CD14-positive monocyte (primary cell): ENCODE data around the gene MTUS2. TPM values are rescaled to one million over a fixed set of nuclear protein-coding genes. Genes with fewer than 3 reads are reported as not detected.

Experiments used
- DNase-seq, 3 donors: peaks; one replicate each; pipeline ENCODE4 v3.0.0-alpha.2; 2011 to 2022
- H2AFZ ChIP-seq: 2 replicates; pipeline ENCODE4 v1.6.0; 2012; ENCODE audit warnings: mild to moderate bottlenecking, low read depth, low read length, inconsistent platforms; ENCODE audit not compliant: insufficient read depth, poor library complexity, severe bottlenecking
- H3K27ac ChIP-seq, 2 donors: 1 replicate in 1 of 2; 2 replicates in 1 of 2; pipeline ENCODE4 v1.5.1; 2012 to 2013; ENCODE audit warnings: low read length in 2 of 2, control low read depth in 1 of 2, inconsistent platforms in 1 of 2, low read depth in 1 of 2, mild to moderate bottlenecking in 1 of 2
- H3K27me3 ChIP-seq, 2 donors: one replicate each; pipeline versions ENCODE4 v1.6.0 to v1.6.1; 2011 to 2013; ENCODE audit warnings: low read length in 2 of 2; ENCODE audit not compliant: control insufficient read depth in 2 of 2, insufficient read depth in 2 of 2
- H3K36me3 ChIP-seq, 2 donors: replicated peaks in 1 of 2; 1 replicate in 1 of 2; 2 replicates in 1 of 2; pipeline versions ENCODE4 v1.5.1 to v1.6.1; 2012 to 2013; ENCODE audit warnings: low read length in 2 of 2, control low read depth in 1 of 2, inconsistent platforms in 1 of 2, mild to moderate bottlenecking in 1 of 2; ENCODE audit not compliant: insufficient read depth in 2 of 2, control insufficient read depth in 1 of 2
- H3K4me1 ChIP-seq, 2 donors: 1 replicate in 1 of 2; 2 replicates in 1 of 2; pipeline versions ENCODE4 v1.5.1 to v1.6.1; 2012 to 2013; ENCODE audit warnings: low read length in 2 of 2, control low read depth in 1 of 2, inconsistent platforms in 1 of 2, mild to moderate bottlenecking in 1 of 2, moderate library complexity in 1 of 2; ENCODE audit not compliant: insufficient read depth in 2 of 2, control insufficient read depth in 1 of 2
- H3K4me2 ChIP-seq: replicated peaks from 2 replicates; pipeline ENCODE3; 2012; ENCODE audit warnings: low read length, moderate library complexity, mild to moderate bottlenecking; ENCODE audit not compliant: poor library complexity, severe bottlenecking; ENCODE audit errors: extremely low read depth
- H3K4me3 ChIP-seq, 3 experiments: fragments of 200-600 bp in 1 of 3; sonication (generic) in 1 of 3; replicated peaks in 1 of 3; 1 replicate in 2 of 3; 2 replicates in 1 of 3; pipeline ENCODE4 v1.5.1; 2011 to 2013; ENCODE audit warnings: low read length in 3 of 3, mild to moderate bottlenecking in 3 of 3, control low read depth in 2 of 3, low read depth in 2 of 3, inconsistent platforms in 1 of 3, moderate library complexity in 1 of 3
- H3K79me2 ChIP-seq: 2 replicates; pipeline ENCODE4 v1.6.0; 2012; ENCODE audit warnings: mild to moderate bottlenecking, control low read depth, inconsistent platforms, low read length, moderate library complexity; ENCODE audit not compliant: insufficient read depth
- H3K9ac ChIP-seq: 2 replicates; pipeline ENCODE4 v1.6.0; 2017; ENCODE audit warnings: low read length, mild to moderate bottlenecking; ENCODE audit not compliant: insufficient read depth, poor library complexity, severe bottlenecking
- H3K9me3 ChIP-seq, 2 donors: replicated peaks in 1 of 2; 1 replicate in 1 of 2; 2 replicates in 1 of 2; pipeline versions ENCODE4 v1.5.1 to v1.6.1; 2012 to 2013; ENCODE audit warnings: low read length in 2 of 2, control low read depth in 1 of 2; ENCODE audit not compliant: control insufficient read depth in 1 of 2, insufficient read depth in 1 of 2
- H4K20me1 ChIP-seq: 2 replicates; pipeline ENCODE4 v1.6.0; 2012; ENCODE audit warnings: mild to moderate bottlenecking, low read length, control low read depth, moderate library complexity; ENCODE audit not compliant: insufficient read depth
- H3K27ac Mint-ChIP-seq, 7 donors: one replicate each; pipeline ENCODE4 v1.8.0; 2020; ENCODE audit warnings: mild to moderate bottlenecking in 7 of 7, mixed read lengths in 7 of 7, moderate library complexity in 6 of 7, inconsistent platforms in 2 of 7
- H3K27me3 Mint-ChIP-seq, 3 donors: one replicate each; pipeline ENCODE4 v1.8.0; 2021 to 2022; ENCODE audit warnings: low read depth in 3 of 3, mild to moderate bottlenecking in 3 of 3, mixed read lengths in 3 of 3, moderate library complexity in 3 of 3, inconsistent platforms in 1 of 3
- H3K36me3 Mint-ChIP-seq, 2 donors: one replicate each; pipeline ENCODE4 v1.8.0; 2020; ENCODE audit warnings: mixed read lengths in 2 of 2, inconsistent platforms in 1 of 2, mild to moderate bottlenecking in 1 of 2
- H3K4me1 Mint-ChIP-seq: one replicate; pipeline ENCODE4 v1.8.0; 2020; ENCODE audit warnings: mild to moderate bottlenecking, mixed read lengths
- H3K4me3 Mint-ChIP-seq, 2 donors: one replicate each; pipeline ENCODE4 v1.8.0; 2020; ENCODE audit warnings: mild to moderate bottlenecking in 2 of 2, mixed read lengths in 2 of 2, moderate library complexity in 1 of 2
- H3K9me3 Mint-ChIP-seq, 7 donors: one replicate each; pipeline ENCODE4 v1.8.0; 2020 to 2022; ENCODE audit warnings: mixed read lengths in 7 of 7, mild to moderate bottlenecking in 6 of 7, moderate library complexity in 6 of 7, inconsistent platforms in 2 of 7
- CTCF ChIP-seq: fragments of 200-600 bp; IDR thresholded peaks from one replicate; pipeline ENCODE4 v1.8.0; 2022; ENCODE audit warnings: antibody characterized with exemption, mild to moderate bottlenecking
- WGBS: methylation state at CpG from one replicate; pipeline ENCODE4 v1.1.5; 2013; ENCODE audit warnings: missing lambda C conversion rate; ENCODE audit not compliant: insufficient coverage; 5-methylcytosine and 5-hydroxymethylcytosine counted together
- intact Hi-C, 2 donors: fragments of 100-400 bp; cut with micrococcal nuclease; formaldehyde crosslinking; loops; one replicate each; pipeline versions ENCODE4 v1.15.0 to v1.15.1; 2023
- polyA plus RNA-seq, 3 donors: library from polyadenylated mRNA; depleted of rRNA in 1 of 3; unstranded in 2 of 3; stranded (reverse) in 1 of 3; fragments of 300-500 nt in 2 of 3; fragments of >200 nt in 1 of 3; fragmentation: Illumina TruSeq in 2 of 3; gene quantifications; 1 replicate in 2 of 3; 2 replicates in 1 of 3; pipeline ENCODE4 v1.2.3, GENCODE V29; 2012 to 2021

MTUS2 gene
- polyA plus RNA-seq, 3 donors: 0.04 TPM; not detected in 2

- H2AFZ ChIP-seq: no peak overlapping the region
- no peaks in the 10 kb centered on the region for H3K4me1 Mint-ChIP-seq
- DNase-seq: no peak
- no peaks in the 10 kb centered on the region for H3K27me3 ChIP-seq
- no peak overlapping the region for H3K4me3 ChIP-seq
- no peaks in the 10 kb centered on the region for H3K36me3 ChIP-seq
- H3K9me3 ChIP-seq: no peaks in the 10 kb centered on the region
- H3K27ac ChIP-seq: no peak overlapping the region
- H3K9ac ChIP-seq: no peak overlapping the region
- H4K20me1 ChIP-seq: no peaks in the 10 kb centered on the region
- H3K27ac Mint-ChIP-seq: no peak overlapping the region
- H3K4me3 Mint-ChIP-seq: no peak overlapping the region
- no peaks in the 10 kb centered on the region for H3K36me3 Mint-ChIP-seq
- no peaks in the 10 kb centered on the region for H3K4me1 ChIP-seq
- no peak for TF ChIP-seq CTCF
- peaks cover 0 to 4% (median 3%) of the 10 kb centered on the region in 3 donors for H3K27me3 Mint-ChIP-seq
- peaks cover 0 to 3% (median 0%) of the 10 kb centered on the region in 7 donors for H3K9me3 Mint-ChIP-seq
- WGBS: 71% methylated on average over 3 of the region's 3 CpGs
- intact Hi-C loops: no loop called here
- no peak overlapping the region for H3K4me2 ChIP-seq
- H3K79me2 ChIP-seq: no peaks in the 10 kb centered on the region
Observed at GRCh38 chr13:28983641-28984040, 163.5 kb downstream of the MTUS2 start.

- H3K27ac Mint-ChIP-seq: no peak overlapping the region
- Histone ChIP-seq H3K4me3 (no peak overlapping the region), H3K9me3 (no peaks in the 10 kb centered on the region), H3K27ac (no peak overlapping the region), H3K9ac (no peak overlapping the region), H2AFZ (no peak overlapping the region), H3K27me3 (no peaks in the 10 kb centered on the region), H3K4me2 (no peak overlapping the region), H3K4me1 (no peaks in the 10 kb centered on the region), H4K20me1 (no peaks in the 10 kb centered on the region), H3K79me2 (no peaks in the 10 kb centered on the region), H3K36me3 (no peaks in the 10 kb centered on the region)
- H3K4me3 Mint-ChIP-seq: no peak overlapping the region
- no peaks in the 10 kb centered on the region for H3K36me3 Mint-ChIP-seq
- no peak for DNase-seq
- intact Hi-C loops: no loop called here
- H3K9me3 Mint-ChIP-seq: peaks cover 0 to 3% (median 2%) of the 10 kb centered on the region in 7 donors
- no peaks in the 10 kb centered on the region for H3K4me1 Mint-ChIP-seq
- H3K27me3 Mint-ChIP-seq: peaks cover 0 to 4% (median 3%) of the 10 kb centered on the region in 3 donors
- TF ChIP-seq CTCF: no peak
- 92% methylated on average over 4 of the region's 8 CpGs for WGBS
Observed at GRCh38 chr13:28984326-28984725, 164.2 kb downstream of the MTUS2 start.
